ENCODE data around the gene EEF1AKMT4.

- TF ChIP-seq CTCF (IDR thresholded peaks at IDR 0.05) (no peak), POLR2A (IDR thresholded peaks at IDR 0.05) (no peak)
Observed at GRCh38 chr3:184231671-184232070, 17.8 kb upstream of the EEF1AKMT4 start.
